Caco-2 (cell line): Measurements from ENCODE around the gene ZEB2. TPM values are rescaled to one million over a fixed set of nuclear protein-coding genes. Genes with fewer than 3 reads are reported as not detected.

ENCODE experiments used
- BruUV-seq: library from RNA; stranded (reverse); fragments of 400-500 nt; replicated peaks from 2 replicates; lab custom pipeline; 2021; lab: Mats Ljungman, UMichigan
- CTCF ChIA-PET: fragments of 300-600 bp; sonication (Branson Sonifier 250); formaldehyde crosslinking; loops from one replicate; lab custom pipeline; 2022; ENCODE audit warnings: antibody characterized with exemption; lab: Charles Lee
- POLR2A ChIA-PET: fragments of 300-600 bp; sonication (Branson Sonifier 250); formaldehyde crosslinking; loops from one replicate; lab custom pipeline; 2022; ENCODE audit warnings: antibody characterized with exemption; lab: Charles Lee
- DNase-seq, 2 experiments: peaks; one replicate each; pipeline versions ENCODE4 v3.0.0 to v3.0.0-alpha.2; 2020 to 2022
- H3K27me3 ChIP-seq: replicated peaks from 2 replicates; pipeline ENCODE4 v1.6.0; 2011; ENCODE audit warnings: low read length; ENCODE audit not compliant: control insufficient read depth, insufficient read depth
- H3K36me3 ChIP-seq: 2 replicates; pipeline ENCODE4 v1.5.1; 2011; ENCODE audit warnings: low read length; ENCODE audit not compliant: control insufficient read depth, insufficient read depth
- H3K4me1 ChIP-seq: fragments of 250-450 bp; sonication (Bioruptor Pico); 2 replicates; pipeline ENCODE4 v1.5.1; 2020; ENCODE audit warnings: mild to moderate bottlenecking
- H3K4me3 ChIP-seq: 2 replicates; pipeline ENCODE4 v1.5.1; 2011; ENCODE audit warnings: low read depth, mild to moderate bottlenecking, control low read depth, low read length
- H3K9me3 ChIP-seq: fragments of 250-450 bp; sonication (Bioruptor Pico); 2 replicates; pipeline ENCODE4 v1.5.1; 2020; ENCODE audit warnings: mild to moderate bottlenecking, moderate library complexity
- H3K27ac Mint-ChIP-seq: one replicate; pipeline ENCODE4 v1.8.0; 2022; ENCODE audit warnings: mixed read lengths; ENCODE audit not compliant: unreplicated experiment
- H3K27me3 Mint-ChIP-seq: one replicate; pipeline ENCODE4 v1.8.0; 2022; ENCODE audit warnings: mixed read lengths; ENCODE audit not compliant: insufficient read depth, unreplicated experiment
- H3K36me3 Mint-ChIP-seq: one replicate; pipeline ENCODE4 v1.8.0; 2022; ENCODE audit warnings: mild to moderate bottlenecking, mixed read lengths; ENCODE audit not compliant: insufficient read depth, unreplicated experiment
- H3K4me1 Mint-ChIP-seq: one replicate; pipeline ENCODE4 v1.8.0; 2022; ENCODE audit warnings: low read depth, mixed read lengths; ENCODE audit not compliant: unreplicated experiment
- H3K4me3 Mint-ChIP-seq: one replicate; pipeline ENCODE4 v1.8.0; 2022; ENCODE audit warnings: mild to moderate bottlenecking, moderate library complexity, mixed read lengths; ENCODE audit not compliant: unreplicated experiment
- H3K9me3 Mint-ChIP-seq: one replicate; pipeline ENCODE4 v1.8.0; 2022; ENCODE audit warnings: mixed read lengths; ENCODE audit not compliant: unreplicated experiment
- intact Hi-C: fragments of 100-400 bp; cut with micrococcal nuclease; formaldehyde crosslinking; loops from one replicate; pipeline ENCODE4 v1.10.0; 2022; ENCODE audit not compliant: unreplicated experiment
- total RNA-seq: library from RNA; stranded (reverse); gene quantifications from 2 replicates; pipeline ENCODE4 v1.2.3, GENCODE V29; 2022
- TF ChIP-seq, protein P1 (sequence below), 2 experiments: fragments of 200-600 bp in 1 of 2; IDR thresholded peaks; 1 replicate in 1 of 2; 2 replicates in 1 of 2; pipeline versions ENCODE4 v1.5.1 to v1.8.0; 2011 to 2022; ENCODE audit warnings: antibody characterized with exemption in 1 of 2, control low read depth in 1 of 2, inconsistent platforms in 1 of 2, low read depth in 1 of 2, low read length in 1 of 2, mild to moderate bottlenecking in 1 of 2, moderate library complexity in 1 of 2; ENCODE audit not compliant: insufficient read depth in 1 of 2, severe bottlenecking in 1 of 2, unreplicated experiment in 1 of 2

Gene ZEB2
- total RNA-seq, 1 experiment from 2014 or later: not detected

DNA sequence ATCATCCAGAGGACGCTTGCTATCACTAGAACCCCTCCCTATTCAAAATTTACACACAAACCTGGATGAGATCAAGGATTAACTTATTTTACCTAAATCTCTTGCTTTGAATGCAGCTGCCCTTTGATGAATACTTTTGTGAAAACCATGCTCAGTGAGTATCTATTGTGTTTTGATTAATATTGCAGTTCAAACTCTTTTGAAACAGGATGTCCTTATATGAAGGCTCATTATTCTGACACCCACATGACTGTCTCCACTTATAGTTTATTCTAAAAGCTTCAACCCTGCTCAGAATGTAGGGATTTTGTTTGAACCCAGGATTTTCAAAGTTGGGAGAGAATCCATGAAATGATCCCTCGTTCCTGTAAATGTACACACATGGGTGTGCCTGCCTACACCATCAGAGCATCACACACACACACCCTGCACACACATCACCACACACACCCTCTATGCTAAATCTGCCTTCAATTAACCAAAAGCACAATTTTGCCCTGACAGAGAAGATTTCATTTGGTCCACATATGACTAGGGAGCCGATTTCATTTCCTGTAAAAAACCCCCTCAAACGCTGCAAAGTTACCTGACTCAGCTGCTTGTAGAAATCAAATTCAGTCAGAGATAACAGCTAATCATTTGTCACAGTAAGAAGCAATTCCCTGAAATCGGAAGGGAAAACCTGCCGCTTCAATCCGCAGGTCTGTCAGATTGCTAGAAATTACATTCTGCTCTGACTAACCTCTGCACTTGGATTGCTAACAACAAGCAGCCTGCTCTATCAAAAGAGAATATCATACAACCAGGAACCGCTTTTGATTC, 65.2 kb downstream of the ZEB2 start:
- ChIA-PET POLR2A (no interaction called here), CTCF (no interaction called here)
- Mint-ChIP-seq H3K4me3 (no peak overlapping the region), H3K27me3 (peaks cover 48% of the 10 kb centered on the region), H3K9me3 (no peaks in the 10 kb centered on the region), H3K27ac (no peak overlapping the region), H3K36me3 (no peaks in the 10 kb centered on the region), H3K4me1 (no peaks in the 10 kb centered on the region)
- no peak overlapping the region for H3K4me3 ChIP-seq
- intact Hi-C loops: no loop called here
- no peaks in the 10 kb centered on the region for H3K36me3 ChIP-seq
- no TSS peak for BruUV-seq
- H3K4me1 ChIP-seq: no peaks in the 10 kb centered on the region
- TF ChIP-seq, protein P1, sequence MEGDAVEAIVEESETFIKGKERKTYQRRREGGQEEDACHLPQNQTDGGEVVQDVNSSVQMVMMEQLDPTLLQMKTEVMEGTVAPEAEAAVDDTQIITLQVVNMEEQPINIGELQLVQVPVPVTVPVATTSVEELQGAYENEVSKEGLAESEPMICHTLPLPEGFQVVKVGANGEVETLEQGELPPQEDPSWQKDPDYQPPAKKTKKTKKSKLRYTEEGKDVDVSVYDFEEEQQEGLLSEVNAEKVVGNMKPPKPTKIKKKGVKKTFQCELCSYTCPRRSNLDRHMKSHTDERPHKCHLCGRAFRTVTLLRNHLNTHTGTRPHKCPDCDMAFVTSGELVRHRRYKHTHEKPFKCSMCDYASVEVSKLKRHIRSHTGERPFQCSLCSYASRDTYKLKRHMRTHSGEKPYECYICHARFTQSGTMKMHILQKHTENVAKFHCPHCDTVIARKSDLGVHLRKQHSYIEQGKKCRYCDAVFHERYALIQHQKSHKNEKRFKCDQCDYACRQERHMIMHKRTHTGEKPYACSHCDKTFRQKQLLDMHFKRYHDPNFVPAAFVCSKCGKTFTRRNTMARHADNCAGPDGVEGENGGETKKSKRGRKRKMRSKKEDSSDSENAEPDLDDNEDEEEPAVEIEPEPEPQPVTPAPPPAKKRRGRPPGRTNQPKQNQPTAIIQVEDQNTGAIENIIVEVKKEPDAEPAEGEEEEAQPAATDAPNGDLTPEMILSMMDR (IDR thresholded peaks at IDR 0.05; ENCODE audit: insufficient read depth in 1 of 2, low read depth in 1 of 2, low read length in 1 of 2, severe bottlenecking in 1 of 2, unreplicated experiment in 1 of 2): no peak
- peaks cover 2% of the 10 kb centered on the region for H3K27me3 ChIP-seq
- no peak for DNase-seq
- no peaks in the 10 kb centered on the region; the same call in 1 of the 2 replicates for H3K9me3 ChIP-seq

DNA sequence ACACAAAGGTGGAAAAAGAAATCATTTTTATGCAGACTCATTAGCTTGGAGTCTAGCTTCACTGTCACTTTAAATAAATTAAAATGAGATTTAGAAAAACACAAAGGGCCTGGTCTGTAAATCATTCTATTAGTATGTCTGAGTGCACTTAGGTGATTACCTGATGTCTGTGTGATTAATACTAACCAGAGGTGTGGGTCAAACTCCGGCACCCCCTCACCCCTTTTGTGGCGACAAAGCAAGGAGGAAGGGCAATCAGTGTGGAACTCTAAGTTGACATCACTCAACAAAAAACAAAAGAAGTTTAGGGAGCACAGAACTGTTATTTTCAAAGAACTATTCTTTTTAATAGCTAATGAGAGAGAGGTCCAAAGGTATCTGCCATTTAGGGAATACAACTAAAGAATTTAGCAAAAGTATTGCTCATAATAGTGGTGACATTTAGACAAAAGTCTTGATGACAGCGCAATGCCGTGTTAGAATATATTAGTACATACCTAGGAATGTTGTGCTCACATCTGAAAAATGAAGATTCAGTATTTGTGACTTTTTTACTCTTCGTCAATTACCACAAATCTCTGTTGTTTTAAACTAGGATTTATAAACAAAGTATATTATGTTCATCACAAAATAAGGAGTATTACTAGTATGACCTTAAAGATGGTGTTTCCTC, 66.3 kb downstream of the ZEB2 start:
- Histone ChIP-seq H3K36me3 (no peaks in the 10 kb centered on the region), H3K27me3 (peaks cover 2% of the 10 kb centered on the region), H3K4me3 (no peak overlapping the region), H3K9me3 (no peaks in the 10 kb centered on the region; the same call in 1 of the 2 replicates), H3K4me1 (no peaks in the 10 kb centered on the region)
- no TSS peak for BruUV-seq
- no peak for DNase-seq
- Mint-ChIP-seq H3K36me3 (no peaks in the 10 kb centered on the region), H3K4me3 (no peak overlapping the region), H3K27me3 (peaks cover 38% of the 10 kb centered on the region), H3K27ac (no peak overlapping the region), H3K9me3 (no peaks in the 10 kb centered on the region), H3K4me1 (no peaks in the 10 kb centered on the region)
- CTCF ChIA-PET: no interaction called here
- TF ChIP-seq, protein P1 (IDR thresholded peaks at IDR 0.05; ENCODE audit: insufficient read depth in 1 of 2, low read depth in 1 of 2, low read length in 1 of 2, severe bottlenecking in 1 of 2, unreplicated experiment in 1 of 2): no peak
- intact Hi-C loops: no loop called here
- POLR2A ChIA-PET: no interaction called here

DNA sequence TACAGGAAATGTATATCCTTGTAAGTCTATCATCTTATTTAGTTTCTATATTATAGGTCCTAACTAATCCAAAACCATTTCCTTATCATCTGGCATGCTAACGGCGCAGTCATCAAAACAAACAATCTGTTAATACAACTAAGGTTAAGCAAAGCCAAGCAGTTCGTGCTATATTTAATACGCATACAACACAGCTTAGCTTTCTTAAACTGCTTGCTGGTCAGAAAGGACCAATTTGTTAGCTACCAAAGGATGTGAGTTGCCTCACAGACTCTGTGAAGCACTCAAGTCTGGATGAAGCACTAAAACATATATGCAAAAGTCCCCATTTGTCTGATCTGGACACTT, 67.0 kb downstream of the ZEB2 start:
- intact Hi-C loops: no loop called here
- Histone ChIP-seq H3K36me3 (no peaks in the 10 kb centered on the region), H3K9me3 (no peaks in the 10 kb centered on the region; the same call in 1 of the 2 replicates), H3K4me3 (no peak overlapping the region), H3K27me3 (peaks cover 2% of the 10 kb centered on the region), H3K4me1 (no peaks in the 10 kb centered on the region)
- no TSS peak for BruUV-seq
- Mint-ChIP-seq H3K36me3 (no peaks in the 10 kb centered on the region), H3K27ac (no peak overlapping the region), H3K9me3 (no peaks in the 10 kb centered on the region), H3K4me3 (no peak overlapping the region), H3K4me1 (no peaks in the 10 kb centered on the region), H3K27me3 (peaks cover 37% of the 10 kb centered on the region)
- TF ChIP-seq, protein P1 (IDR thresholded peaks at IDR 0.05; ENCODE audit: insufficient read depth in 1 of 2, low read depth in 1 of 2, low read length in 1 of 2, severe bottlenecking in 1 of 2, unreplicated experiment in 1 of 2): no peak
- DNase-seq: no peak
- CTCF ChIA-PET: no interaction called here
- POLR2A ChIA-PET: no interaction called here
